GM21360 (cell line): ENCODE results near the gene FGFR4.

Experiments used
- ATAC-seq: cut with Tn5 transposase; IDR thresholded peaks from one replicate; pipeline ENCODE4 v1.9.1; 2021; ENCODE audit warnings: mild to moderate bottlenecking, moderate library complexity; ENCODE audit not compliant: unreplicated experiment

The FGFR4 gene

DNA sequence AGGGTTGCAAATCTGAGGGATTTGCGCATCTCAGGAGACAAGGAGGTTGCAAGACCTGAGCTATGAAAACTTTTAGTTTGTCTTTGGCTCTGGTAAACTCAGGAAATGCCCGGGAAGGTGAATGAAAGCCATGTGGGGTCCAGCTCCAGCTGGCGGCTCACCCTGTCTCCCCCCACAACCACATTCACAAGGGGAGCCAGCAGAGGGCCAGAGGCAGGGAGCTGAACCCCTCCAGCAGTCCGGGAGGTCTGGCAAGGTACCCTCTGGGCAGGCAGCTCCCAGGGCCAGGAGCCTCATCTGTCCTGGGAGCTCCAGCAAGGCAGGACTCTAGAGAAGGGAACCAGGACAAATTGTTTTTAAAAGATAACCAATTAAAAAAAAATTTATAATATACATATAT is 2.5 kb upstream of the FGFR4 start:
- ATAC-seq = no peak

DNA sequence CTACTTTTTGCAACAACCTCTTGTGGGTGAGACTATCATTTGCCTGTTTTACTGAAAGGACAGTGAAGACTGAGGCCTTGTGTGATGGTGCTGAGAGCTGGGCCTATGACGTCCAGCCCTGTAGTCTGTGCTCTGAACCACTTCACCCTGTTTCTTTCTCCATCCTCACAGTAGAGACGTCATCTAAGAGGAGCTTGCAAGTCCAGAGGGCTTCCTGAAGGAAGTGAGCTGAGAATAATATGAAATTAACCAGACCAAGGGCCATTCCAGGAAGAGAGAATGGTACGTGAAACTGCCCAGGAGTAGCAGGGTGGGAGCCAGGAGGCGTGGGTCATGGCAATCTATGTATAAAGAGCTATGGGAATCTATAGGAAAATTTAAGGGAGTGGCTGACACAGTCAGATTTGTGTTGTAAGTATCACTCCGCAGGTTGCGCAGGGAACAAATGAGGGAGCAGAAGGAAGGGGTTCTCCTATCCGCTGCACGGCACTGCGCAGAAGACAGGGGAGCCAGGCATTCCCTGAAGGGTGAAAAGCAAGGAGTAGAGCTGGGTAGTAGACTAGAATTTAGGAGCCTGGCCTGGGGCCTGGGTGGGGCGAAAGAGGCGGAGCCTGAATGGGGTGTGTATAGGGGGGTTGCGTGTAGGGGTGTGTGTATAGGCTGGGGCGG is 596 bp upstream of the FGFR4 start:
- no peak for ATAC-seq

DNA sequence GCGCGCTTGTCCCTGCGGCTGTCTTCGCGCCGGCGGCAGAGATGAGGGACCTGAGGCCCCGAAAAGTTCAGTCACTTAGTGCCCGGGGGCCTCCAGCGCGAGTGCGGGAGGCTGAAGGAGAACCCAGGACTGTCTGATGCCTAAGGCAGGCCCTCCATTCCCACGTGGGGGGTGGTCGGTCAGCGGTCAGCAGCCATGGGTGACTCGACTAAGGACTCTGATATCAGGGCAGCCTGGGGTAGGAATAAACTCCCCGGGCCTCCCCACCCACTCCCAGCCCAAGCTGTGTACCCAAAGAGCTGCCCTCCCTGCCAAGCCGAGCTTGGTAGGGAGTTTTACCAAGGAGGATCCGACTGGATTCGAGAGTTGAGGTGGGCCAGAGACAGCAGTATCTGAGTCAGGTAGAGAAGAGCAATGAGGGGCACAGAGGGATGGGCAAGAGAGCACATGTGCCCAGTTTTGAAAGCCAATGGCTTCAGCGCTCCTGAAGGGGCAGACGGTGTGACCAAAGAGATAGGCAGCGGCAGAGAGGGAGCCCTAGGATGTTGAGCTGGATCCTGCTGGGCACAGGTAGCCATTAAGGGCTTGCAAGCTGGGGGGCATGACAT is 787 bp downstream of the FGFR4 start:
- no peak for ATAC-seq

DNA sequence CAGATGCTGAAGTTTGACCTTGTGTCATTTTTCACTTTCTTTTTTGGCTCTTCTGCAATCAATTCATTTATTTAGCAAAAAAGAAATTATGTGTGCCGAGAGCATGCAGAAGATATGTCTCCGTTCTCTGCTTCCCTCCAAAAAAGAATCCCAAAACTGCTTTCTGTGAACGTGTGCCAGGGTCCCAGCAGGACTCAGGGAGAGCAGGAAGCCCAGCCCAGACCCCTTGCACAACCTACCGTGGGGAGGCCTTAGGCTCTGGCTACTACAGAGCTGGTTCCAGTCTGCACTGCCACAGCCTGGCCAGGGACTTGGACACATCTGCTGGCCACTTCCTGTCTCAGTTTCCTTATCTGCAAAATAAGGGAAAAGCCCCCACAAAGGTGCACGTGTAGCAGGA is 2.4 kb downstream of the FGFR4 start:
- ATAC-seq = no peak

DNA sequence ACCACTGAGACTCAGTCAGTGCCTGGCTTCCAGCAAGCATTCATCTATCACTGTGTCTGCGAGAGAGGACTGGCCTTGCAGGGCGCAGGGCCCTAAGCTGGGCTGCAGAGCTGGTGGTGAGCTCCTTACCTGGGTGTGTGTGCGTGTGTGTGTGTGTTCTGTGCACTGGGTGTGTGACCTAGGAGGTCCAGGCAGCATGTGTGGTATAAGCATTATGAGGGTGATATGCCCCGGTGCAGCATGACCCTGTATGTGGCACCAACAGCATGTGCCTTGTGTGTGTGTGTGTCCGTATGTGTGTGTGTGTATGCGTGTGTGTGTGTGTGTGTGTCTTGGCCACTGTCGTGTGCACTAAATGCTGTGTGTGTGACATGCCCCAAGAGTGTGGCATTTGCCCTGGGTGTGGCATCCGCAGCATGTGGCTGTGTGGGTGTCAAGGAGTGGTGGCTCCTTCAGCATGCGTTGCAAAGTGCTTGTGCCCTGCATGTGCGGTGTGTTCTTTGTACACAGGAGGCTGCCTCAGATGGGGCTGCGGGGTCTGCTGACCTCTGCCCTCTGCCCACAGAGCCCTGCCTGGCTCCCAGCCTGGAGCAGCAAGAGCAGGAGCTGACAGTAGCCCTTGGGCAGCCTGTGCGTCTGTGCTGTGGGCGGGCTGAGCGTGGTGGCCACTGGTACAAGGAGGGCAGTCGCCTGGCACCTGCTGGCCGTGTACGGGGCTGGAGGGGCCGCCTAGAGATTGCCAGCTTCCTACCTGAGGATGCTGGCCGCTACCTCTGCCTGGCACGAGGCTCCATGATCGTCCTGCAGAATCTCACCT is 3.3 kb downstream of the FGFR4 start:
- no peak for ATAC-seq

DNA sequence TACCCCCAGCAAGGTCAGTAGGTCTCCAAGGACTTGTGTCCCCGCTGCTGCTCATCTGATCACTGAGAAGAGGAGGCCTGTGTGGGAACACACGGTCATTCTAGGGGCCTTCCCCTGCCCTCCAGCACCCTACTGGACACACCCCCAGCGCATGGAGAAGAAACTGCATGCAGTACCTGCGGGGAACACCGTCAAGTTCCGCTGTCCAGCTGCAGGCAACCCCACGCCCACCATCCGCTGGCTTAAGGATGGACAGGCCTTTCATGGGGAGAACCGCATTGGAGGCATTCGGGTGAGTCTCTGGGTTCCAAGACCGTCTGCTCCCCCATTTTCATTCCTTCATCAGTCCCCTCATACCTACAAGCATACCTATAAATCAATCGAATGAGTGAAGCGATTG is 4.1 kb downstream of the FGFR4 start:
- ATAC-seq = no peak

DNA sequence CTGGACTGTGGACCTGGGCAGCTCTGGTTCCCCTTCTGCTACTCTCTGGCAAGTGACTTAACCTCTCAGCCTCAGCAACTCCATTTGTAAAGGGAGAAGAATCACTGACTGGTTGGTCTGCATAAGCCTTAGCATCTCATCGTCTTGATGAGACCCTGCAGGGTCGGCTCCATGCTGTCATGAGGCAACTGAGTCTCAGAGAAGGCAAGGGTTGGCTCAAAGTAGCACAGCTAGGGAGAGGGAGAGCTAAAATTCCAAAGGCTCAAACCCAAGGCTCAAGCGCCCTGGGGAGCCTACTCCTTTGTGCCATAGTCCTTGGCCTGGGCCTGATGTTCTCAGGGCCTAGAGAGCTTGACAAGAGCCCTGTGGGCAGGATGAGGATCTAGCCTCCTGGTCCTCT is 4.5 kb downstream of the FGFR4 start:
- ATAC-seq = no peak

DNA sequence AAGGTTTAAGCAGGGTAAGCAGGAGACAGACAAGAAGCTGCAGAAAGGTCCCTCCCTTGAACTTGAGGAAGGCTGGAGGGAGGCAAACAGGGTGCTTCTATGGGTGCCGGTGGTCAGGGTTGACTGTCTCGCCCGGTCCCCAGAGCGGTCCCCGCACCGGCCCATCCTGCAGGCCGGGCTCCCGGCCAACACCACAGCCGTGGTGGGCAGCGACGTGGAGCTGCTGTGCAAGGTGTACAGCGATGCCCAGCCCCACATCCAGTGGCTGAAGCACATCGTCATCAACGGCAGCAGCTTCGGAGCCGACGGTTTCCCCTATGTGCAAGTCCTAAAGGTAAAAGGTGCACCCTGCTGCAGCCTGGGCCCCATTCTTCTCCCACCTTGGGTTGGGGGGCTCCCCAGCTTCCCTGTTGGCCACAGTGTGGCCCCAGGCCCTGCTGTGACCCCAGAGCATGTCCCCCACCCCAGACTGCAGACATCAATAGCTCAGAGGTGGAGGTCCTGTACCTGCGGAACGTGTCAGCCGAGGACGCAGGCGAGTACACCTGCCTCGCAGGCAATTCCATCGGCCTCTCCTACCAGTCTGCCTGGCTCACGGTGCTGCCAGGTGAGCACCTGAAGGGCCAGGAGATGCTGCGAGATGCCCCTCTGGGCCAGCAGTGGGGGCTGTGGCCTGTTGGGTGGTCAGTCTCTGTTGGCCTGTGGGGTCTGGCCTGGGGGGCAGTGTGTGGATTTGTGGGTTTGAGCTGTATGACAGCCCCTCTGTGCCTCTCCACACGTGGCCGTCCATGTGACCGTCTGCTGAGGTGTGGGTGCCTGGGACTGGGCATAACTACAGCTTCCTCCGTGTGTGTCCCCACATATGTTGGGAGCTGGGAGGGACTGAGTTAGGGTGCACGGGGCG is 5.7 kb downstream of the FGFR4 start:
- ATAC-seq = no peak

DNA sequence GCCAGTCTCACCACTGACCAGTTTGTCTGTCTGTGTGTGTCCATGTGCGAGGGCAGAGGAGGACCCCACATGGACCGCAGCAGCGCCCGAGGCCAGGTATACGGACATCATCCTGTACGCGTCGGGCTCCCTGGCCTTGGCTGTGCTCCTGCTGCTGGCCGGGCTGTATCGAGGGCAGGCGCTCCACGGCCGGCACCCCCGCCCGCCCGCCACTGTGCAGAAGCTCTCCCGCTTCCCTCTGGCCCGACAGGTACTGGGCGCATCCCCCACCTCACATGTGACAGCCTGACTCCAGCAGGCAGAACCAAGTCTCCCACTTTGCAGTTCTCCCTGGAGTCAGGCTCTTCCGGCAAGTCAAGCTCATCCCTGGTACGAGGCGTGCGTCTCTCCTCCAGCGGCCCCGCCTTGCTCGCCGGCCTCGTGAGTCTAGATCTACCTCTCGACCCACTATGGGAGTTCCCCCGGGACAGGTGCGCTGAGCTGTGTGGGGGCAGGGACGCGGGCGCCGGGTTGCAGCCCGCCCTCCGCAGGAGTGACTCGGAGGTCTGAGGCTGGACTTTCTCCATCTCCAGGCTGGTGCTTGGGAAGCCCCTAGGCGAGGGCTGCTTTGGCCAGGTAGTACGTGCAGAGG is 6.5 kb downstream of the FGFR4 start:
- no peak for ATAC-seq

DNA sequence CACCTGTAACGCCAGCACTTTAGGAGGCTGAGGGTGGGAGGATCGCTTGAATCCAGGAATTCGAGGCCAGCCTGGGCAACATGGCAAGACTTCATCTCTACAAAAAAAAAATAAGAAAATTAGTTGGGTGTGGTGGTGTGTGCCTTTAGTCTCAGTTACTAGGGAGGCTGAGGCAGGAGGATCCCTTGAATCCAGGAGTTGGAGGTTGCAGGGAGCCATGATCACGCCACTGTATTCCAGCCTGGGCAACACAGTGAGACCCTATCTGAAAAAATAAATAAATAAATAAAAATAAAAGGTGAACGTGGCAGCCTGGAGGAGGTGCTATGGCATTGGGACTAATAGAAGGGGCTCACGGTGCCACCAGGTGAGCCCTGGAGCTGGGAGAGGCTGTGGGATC is 7.1 kb downstream of the FGFR4 start:
- no peak for ATAC-seq

DNA sequence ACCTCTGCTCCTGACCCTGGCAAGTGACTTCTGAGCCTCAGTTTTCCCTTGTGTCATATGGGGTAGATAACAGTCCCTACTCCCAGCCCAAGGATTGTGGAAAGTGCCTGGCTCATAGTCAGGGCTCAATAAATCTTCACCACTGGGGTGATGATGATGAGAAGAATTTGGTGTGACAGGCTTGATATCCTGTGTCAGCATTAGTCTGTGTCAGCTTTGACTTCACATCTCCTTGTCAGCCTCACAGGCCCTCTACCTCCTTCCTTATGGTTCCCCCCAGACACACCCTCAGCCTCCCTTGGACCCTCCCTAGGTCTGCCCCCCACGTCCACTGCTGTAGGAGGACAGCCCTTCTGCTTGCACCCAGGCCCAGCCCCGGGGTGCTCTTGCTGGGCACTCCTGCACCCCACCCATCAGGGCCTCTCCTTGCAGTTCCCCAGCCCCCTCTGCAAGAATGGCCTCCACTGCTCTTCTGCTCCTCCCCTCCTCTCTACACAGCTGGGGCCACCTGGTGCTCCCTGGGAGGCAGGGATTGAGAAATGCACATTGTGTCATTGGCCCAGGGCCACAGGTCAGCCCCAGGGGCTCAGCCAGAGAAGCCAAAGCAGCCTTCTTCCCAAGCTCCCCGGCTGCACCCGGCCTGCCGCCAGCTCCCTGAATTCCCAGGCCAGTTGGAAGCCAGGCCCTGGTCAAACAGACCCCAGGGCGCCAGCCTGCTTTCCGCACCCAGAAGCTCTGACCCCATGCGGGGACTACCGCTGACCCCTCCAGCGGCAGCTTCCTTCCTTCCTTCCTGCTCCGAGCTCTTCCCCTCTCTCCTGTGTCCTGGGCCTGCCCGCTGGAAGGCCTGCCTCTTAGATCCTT is 7.7 kb downstream of the FGFR4 start:
- no peak for ATAC-seq

DNA sequence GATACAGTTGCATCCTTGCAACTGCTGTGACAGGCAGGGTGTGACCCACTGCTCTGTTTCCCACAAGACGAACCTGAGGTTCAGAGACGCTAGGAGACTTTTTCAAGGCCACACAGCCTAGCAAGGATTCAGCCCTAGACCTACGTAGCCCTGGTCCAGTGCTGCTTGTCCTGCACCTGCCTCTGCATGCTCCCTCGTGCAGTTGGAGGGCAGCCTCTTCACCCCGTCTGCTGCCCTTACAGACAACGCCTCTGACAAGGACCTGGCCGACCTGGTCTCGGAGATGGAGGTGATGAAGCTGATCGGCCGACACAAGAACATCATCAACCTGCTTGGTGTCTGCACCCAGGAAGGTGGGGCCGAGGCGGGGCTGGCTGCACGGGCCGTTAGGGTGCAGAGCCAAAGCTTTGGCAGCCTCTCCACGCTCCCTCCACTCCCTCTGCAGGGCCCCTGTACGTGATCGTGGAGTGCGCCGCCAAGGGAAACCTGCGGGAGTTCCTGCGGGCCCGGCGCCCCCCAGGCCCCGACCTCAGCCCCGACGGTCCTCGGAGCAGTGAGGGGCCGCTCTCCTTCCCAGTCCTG is 8.5 kb downstream of the FGFR4 start:
- no peak for ATAC-seq

DNA sequence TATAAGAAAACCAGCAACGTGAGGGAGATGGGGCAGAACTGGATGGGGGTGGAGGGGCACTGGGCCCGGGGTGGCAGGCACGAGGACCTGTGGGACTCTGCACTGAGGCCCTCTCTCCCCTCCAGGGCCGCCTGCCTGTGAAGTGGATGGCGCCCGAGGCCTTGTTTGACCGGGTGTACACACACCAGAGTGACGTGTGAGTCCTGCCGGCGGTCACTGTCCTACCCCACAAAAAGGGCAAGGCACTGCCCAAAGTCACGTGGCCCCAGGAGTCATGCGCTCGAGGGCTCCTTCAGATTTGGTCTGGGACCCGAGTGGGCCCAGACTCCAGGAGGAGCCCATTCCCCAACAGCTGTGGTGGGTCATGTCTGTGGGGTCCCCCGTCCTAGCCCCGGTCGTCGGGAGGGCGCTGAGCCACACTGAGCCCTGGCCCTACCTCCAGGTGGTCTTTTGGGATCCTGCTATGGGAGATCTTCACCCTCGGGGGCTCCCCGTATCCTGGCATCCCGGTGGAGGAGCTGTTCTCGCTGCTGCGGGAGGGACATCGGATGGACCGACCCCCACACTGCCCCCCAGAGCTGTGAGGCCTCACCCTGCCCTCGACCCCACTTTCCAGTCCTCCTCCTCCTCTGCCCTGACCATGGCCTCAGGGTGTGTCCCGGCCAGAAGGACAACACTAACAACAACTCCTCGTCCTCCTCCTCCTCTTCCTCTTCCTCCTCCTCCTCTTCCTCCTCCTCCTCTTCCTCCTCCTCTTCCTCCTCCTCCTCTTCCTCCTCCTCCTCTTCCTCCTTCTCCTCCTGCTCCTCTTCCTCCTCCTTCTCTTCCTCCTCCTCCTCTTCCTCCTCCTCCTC is 9.7 kb downstream of the FGFR4 start:
- no peak for ATAC-seq

DNA sequence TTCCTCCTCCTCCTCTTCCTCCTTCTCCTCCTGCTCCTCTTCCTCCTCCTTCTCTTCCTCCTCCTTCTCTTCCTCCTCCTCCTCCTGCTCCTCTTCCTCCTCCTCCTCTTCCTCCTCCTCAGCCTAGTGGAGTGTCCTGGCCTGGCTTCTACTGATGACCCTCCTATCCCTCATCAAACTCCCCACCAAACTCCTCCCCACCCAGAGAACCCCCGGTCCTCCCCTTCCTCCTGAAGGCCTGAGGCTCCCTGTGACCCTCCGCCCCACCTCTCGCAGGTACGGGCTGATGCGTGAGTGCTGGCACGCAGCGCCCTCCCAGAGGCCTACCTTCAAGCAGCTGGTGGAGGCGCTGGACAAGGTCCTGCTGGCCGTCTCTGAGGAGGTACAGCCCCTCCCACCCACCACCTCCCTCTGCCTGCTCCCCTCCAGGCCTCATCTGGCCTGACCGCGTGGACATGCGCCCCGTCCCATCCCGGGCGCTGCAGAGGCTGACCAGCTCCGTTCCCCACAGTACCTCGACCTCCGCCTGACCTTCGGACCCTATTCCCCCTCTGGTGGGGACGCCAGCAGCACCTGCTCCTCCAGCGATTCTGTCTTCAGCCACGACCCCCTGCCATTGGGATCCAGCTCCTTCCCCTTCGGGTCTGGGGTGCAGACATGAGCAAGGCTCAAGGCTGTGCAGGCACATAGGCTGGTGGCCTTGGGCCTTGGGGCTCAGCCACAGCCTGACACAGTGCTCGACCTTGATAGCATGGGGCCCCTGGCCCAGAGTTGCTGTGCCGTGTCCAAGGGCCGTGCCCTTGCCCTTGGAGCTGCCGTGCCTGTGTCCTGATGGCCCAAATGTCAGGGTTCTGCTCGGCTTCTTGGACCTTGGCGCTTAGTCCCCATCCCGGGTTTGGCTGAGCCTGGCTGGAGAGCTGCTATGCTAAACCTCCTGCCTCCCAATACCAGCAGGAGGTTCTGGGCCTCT is 10.6 kb downstream of the FGFR4 start:
- ATAC-seq = no peak

DNA sequence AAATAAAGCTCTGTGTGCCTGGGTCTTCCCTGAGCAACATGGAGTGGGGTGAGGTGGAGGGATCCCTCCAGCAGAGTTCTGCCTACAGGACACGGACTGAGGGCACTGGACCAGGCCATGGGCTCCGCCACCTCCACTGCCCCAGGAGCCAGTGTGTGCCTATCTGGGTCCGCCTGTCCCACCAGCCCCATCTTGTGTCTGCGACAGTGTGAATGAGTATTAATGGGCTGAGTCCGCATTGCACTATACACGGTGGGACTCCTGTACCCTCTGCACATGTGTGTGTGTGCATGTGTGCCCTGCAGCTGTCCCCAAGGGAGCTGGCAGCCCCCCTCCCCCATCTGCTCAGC is 11.4 kb downstream of the FGFR4 start:
- ATAC-seq = no peak

DNA sequence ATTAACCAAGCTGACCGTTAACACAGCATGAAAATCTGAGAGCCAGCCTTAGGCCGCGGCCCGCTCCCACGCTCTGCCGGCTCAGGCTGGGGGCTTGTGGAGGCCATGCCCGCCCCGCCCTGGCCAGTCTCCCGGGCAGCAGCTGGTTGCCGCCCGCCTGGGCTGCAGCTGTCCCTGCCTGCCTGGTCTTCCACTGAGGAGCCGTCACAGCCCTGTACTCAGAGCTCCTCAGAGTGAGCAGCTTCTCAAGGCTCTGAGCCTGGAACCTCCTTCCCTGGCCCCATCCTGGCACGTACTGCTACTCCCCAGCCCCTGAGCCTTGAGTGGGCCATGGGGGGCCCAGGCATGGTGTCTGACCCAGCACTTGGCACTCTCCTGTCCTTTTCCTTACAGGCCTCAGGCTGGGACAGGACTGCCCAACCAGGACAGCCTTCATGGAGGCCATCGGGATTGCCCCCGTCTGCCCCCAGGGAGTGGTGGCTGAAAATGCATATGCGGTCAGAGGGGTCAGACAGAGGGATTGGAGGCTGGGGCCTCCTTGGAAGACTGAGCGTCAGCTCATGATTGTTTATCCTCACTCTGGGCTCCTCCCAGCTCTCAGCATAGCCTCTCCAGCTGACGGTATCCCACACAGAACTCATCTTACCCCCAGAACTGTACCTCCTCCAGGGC is 11.9 kb downstream of the FGFR4 start:
- ATAC-seq = no peak
